Measurements from ENCODE around the gene ARSJ.

DNA sequence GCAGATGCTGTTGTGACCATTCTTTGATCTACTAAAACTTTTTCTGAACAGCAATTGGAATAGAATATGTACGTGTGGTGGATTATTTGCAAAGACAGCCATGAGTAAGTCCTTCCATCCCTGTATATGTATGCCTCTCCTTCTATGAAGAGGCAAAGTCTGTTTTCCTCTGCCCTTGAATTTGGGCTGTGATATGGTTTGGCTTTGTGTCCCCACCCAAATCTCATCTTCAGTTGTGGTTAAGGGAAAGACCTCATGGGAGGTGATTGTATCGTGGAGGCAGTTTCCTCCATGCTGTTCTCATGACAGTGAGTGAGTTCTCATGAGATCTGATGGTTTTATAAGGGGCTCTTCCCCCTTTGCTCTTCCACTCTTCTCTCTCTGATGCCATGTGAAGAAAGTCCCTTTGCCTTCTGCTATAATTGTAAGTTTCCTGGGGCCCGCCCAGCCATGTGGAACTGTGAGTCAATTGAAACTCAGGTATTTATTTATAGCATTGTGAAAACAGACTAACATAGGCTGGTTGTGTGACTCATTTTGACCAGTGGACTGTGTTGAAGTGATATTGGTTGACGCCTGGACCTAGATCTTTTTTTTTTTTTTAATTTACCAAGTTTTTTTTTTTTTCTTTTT, 109.6 kb downstream of the ARSJ start:
- TF ChIP-seq, protein P1, sequence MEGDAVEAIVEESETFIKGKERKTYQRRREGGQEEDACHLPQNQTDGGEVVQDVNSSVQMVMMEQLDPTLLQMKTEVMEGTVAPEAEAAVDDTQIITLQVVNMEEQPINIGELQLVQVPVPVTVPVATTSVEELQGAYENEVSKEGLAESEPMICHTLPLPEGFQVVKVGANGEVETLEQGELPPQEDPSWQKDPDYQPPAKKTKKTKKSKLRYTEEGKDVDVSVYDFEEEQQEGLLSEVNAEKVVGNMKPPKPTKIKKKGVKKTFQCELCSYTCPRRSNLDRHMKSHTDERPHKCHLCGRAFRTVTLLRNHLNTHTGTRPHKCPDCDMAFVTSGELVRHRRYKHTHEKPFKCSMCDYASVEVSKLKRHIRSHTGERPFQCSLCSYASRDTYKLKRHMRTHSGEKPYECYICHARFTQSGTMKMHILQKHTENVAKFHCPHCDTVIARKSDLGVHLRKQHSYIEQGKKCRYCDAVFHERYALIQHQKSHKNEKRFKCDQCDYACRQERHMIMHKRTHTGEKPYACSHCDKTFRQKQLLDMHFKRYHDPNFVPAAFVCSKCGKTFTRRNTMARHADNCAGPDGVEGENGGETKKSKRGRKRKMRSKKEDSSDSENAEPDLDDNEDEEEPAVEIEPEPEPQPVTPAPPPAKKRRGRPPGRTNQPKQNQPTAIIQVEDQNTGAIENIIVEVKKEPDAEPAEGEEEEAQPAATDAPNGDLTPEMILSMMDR (conservative IDR thresholded peaks at IDR 0.05; ENCODE audit: low read depth, low read length): no peak
- TF ChIP-seq EZH2 (IDR thresholded peaks at IDR 0.05; ENCODE audit: low read length, unreplicated experiment): no peak
- TF ChIP-seq EZH2phosphoT487 (IDR thresholded peaks at IDR 0.05; ENCODE audit: borderline replicate concordance, low read length): no peak
